Measurements from ENCODE around the gene CDH13. TPM values are rescaled to one million over a fixed set of nuclear protein-coding genes. Genes with fewer than 3 reads are reported as not detected.

Gene CDH13
- total and polyA plus RNA-seq, 2 of the 8 experiments (the other 6 are each of a cell fraction or from before 2014, with no cell fraction given), result 2.3 to 2.4 TPM

DNA sequence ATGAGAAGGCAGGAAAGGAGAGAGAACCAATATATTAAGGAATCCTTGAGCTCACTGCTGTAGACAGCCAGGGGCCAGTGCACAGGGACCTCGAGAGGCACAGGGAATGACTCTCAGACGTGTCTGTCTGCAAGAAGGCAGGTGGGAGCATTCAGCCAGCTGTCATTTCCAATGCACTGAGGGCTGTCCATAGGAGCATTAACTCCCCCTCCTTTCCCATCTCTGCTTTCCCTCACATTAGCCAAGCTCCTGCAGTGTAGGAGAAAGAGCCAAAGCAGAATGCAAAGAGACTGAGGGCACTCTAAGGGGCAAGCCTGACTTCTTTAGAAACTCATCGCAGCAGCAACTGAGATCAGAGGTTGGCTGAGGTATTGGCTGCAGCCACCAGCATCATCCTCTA lies 218.3 kb downstream of the CDH13 start:
- POLR2A ChIA-PET (ENCODE audit: partially characterized antibody), result no interaction called here
- no peak for FAIRE-seq
- H3K56ac ChIP-seq (replicated peaks; ENCODE audit: insufficient read length, low read depth, low read length), result no peak overlapping the region

More for the DNA sequence above, 218.3 kb downstream of the CDH13 start:
- Histone ChIP-seq H2BK12ac (ENCODE audit: low read depth, low read length) (no peak overlapping the region), H2AK5ac (ENCODE audit: low read depth, low read length) (no peak overlapping the region), H3K18ac (ENCODE audit: extremely low read depth, low read length) (no peak overlapping the region), H3K4me1 (replicated peaks in 1 of 4; ENCODE audit: control insufficient read depth in 3 of 4, insufficient read depth in 4 of 4, low read length in 3 of 4) (no peaks in the 10 kb centered on the region), H4K20me1 (replicated peaks in 1 of 2; ENCODE audit: control insufficient read depth in 1 of 2, insufficient read depth in 2 of 2, low read length in 2 of 2) (no peaks in the 10 kb centered on the region), H3K4me3 (ENCODE audit: extremely low read depth in 1 of 4, insufficient read depth in 2 of 4, low read depth in 3 of 4, low read length in 4 of 4) (no peak overlapping the region), H3K27me3 (replicated peaks in 1 of 4; ENCODE audit: control insufficient read depth in 3 of 4, extremely low read depth in 1 of 4, insufficient read depth in 3 of 4, low read length in 3 of 4) (no peaks in the 10 kb centered on the region), H4K8ac (ENCODE audit: extremely low read depth, insufficient read depth, low read length) (no peak overlapping the region), H4K5ac (ENCODE audit: insufficient read length, low read depth, low read length) (no peak overlapping the region), H3K14ac (ENCODE audit: insufficient read length) (no peak overlapping the region), H3K79me2 (ENCODE audit: control insufficient read depth in 1 of 2, insufficient read depth in 2 of 2, low read length in 2 of 2) (no peaks in the 10 kb centered on the region), H3K9ac (replicated peaks in 1 of 4; ENCODE audit: extremely low read depth in 1 of 4, low read depth in 3 of 4, low read length in 3 of 4) (no peak overlapping the region), H3K27ac (ENCODE audit: low read depth, low read length) (no peak overlapping the region), H2BK120ac (replicated peaks; ENCODE audit: low read depth, low read length) (no peak overlapping the region), H3K4ac (replicated peaks; ENCODE audit: insufficient read length, low read depth, low read length) (no peak overlapping the region), H3K36me3 (ENCODE audit: control insufficient read depth in 2 of 4, insufficient read depth in 4 of 4, low read length in 3 of 4) (0 out of 8 replicates have a peak, but pooled peaks cover 0 to 2% (median 0%) of the 10 kb centered on the region in 4 experiments), H2AFZ (ENCODE audit: low read length) (no peak overlapping the region), H2BK20ac (ENCODE audit: low read length) (no peak overlapping the region), H2BK5ac (ENCODE audit: low read depth, low read length) (no peak overlapping the region), H3K23me2 (ENCODE audit: low read depth, low read length) (no peaks in the 10 kb centered on the region), H2BK15ac (ENCODE audit: low read length) (no peak overlapping the region), H4K91ac (replicated peaks; ENCODE audit: insufficient read length, low read length) (no peak overlapping the region), H3K79me1 (ENCODE audit: low read depth, low read length) (no peaks in the 10 kb centered on the region), H3K23ac (ENCODE audit: insufficient read length) (no peak overlapping the region), H3K9me3 (ENCODE audit: insufficient read depth in 2 of 2, low read depth in 1 of 2, low read length in 1 of 2) (peaks cover 13 to 19% of the 10 kb centered on the region in 2 experiments), H3K4me2 (ENCODE audit: insufficient read depth in 1 of 2, low read depth in 2 of 2, low read length in 2 of 2) (no peak overlapping the region)
- no peak for DNase-seq (ENCODE audit: low read depth in 1 of 2, low spot score in 2 of 2)
- TF ChIP-seq HDAC6 (IDR thresholded peaks at IDR 0.05; ENCODE audit: low read depth, low read length), result no peak
- TF ChIP-seq KDM5A (IDR thresholded peaks at IDR 0.05; ENCODE audit: low read length), result no peak
- no peak for TF ChIP-seq BRCA1 (IDR thresholded peaks at IDR 0.05; ENCODE audit: low read depth, low read length)
- TF ChIP-seq, protein P1, sequence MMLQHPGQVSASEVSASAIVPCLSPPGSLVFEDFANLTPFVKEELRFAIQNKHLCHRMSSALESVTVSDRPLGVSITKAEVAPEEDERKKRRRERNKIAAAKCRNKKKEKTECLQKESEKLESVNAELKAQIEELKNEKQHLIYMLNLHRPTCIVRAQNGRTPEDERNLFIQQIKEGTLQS (IDR thresholded peaks at IDR 0.05; ENCODE audit: insufficient read depth, low read depth, low read length), result no peak
- no peak for TF ChIP-seq SUZ12 (IDR thresholded peaks at IDR 0.05; ENCODE audit: low read length)
- TF ChIP-seq, protein P2, sequence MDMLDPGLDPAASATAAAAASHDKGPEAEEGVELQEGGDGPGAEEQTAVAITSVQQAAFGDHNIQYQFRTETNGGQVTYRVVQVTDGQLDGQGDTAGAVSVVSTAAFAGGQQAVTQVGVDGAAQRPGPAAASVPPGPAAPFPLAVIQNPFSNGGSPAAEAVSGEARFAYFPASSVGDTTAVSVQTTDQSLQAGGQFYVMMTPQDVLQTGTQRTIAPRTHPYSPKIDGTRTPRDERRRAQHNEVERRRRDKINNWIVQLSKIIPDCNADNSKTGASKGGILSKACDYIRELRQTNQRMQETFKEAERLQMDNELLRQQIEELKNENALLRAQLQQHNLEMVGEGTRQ (IDR thresholded peaks at IDR 0.05; ENCODE audit: low read length), result no peak
- TF ChIP-seq ZNF274 (IDR thresholded peaks at IDR 0.05; ENCODE audit: borderline replicate concordance, extremely low read depth, low read length), result no peak
- TF ChIP-seq POLR2A (IDR thresholded peaks at IDR 0.05; ENCODE audit: control extremely low read depth in 1 of 2, low read depth in 2 of 2, low read length in 2 of 2), result no peak
- TF ChIP-seq POLR2AphosphoS5 (IDR thresholded peaks at IDR 0.05; ENCODE audit: low read depth, low read length), result no peak
- no peak for TF ChIP-seq RXRA (IDR thresholded peaks at IDR 0.05; ENCODE audit: insufficient read depth, low read depth, low read length)
- TF ChIP-seq KDM1A (IDR thresholded peaks at IDR 0.05; ENCODE audit: borderline replicate concordance, low read length), result no peak
- TF ChIP-seq CBX8 (IDR thresholded peaks at IDR 0.05; ENCODE audit: borderline replicate concordance, low read depth, low read length), result no peak
- CTCF ChIA-PET (ENCODE audit: partially characterized antibody), result no interaction called here
- 90% methylated on average over 3 of the region's 3 CpGs; no CpG with 5 or more reads in 1 of the 2 experiments for WGBS, 2 experiments (ENCODE audit: extremely low coverage in 1 of 2, insufficient coverage in 1 of 2, insufficient read length in 1 of 2, insufficient replicate concordance in 2 of 2, low coverage in 1 of 2, low lambda C conversion rate in 2 of 2, missing lambda C conversion rate in 1 of 2)
